K562 (cell line): ENCODE results near the gene LIAS. TPM values are rescaled to one million over a fixed set of nuclear protein-coding genes. Genes with fewer than 3 reads are reported as not detected.

Experiments
- ATAC-seq: fragments of 200-7000 bp; cut with Tn5 transposase; 3 replicates; pipeline ENCODE4 v1.9.1; 2020; ENCODE audit warnings: moderate library complexity
- BruUV-seq: library from RNA; stranded (reverse); fragments of 400-500 nt; replicated peaks from 2 replicates; lab custom pipeline; 2021; lab: Mats Ljungman, UMichigan
- CTCF ChIA-PET: fragments of 300-600 bp; formaldehyde crosslinking; extraction: SDS; loops from one replicate; lab custom pipeline; 2021; ENCODE audit warnings: low intra/inter-chr PET ratio; lab: Yijun Ruan, JAX
- POLR2A ChIA-PET: fragments of 300-600, 350-650 bp; sonication (Branson Sonifier 250); formaldehyde crosslinking; extraction: SDS; loops from one replicate; lab custom pipeline; 2021; ENCODE audit warnings: antibody characterized with exemption, inconsistent platforms; lab: Yijun Ruan, JAX
- DNase-seq, 4 experiments: peaks; one replicate each; pipeline versions ENCODE4 v3.0.0 to v3.0.0-alpha.2; 2011 to 2018; ENCODE audit warnings: low spot score in 3 of 4, mixed read lengths in 3 of 4; ENCODE audit errors: extremely low read depth in 1 of 4
- FAIRE-seq: peaks from 2 replicates; lab custom pipeline; 2011; peaks lifted over from hg19 to GRCh38; lab: Jason Lieb, UNC
- H2AFZ ChIP-seq: 2 replicates; pipeline ENCODE4 v1.6.0; 2011; ENCODE audit warnings: low read depth, low read length, control low read depth, inconsistent platforms
- H3K27ac ChIP-seq: fragments of 200-600 bp; 3 replicates; pipeline ENCODE4 v1.8.0; 2011; ENCODE audit warnings: low read depth, mild to moderate bottlenecking, control low read depth, inconsistent platforms, low read length, moderate library complexity, mixed read lengths; ENCODE audit errors: extremely low read depth
- H3K27me3 ChIP-seq, 2 experiments: fragments of 300-600 bp in 1 of 2; 2 replicates in 1 of 2; 3 replicates in 1 of 2; pipeline versions ENCODE4 v1.6.0 to v1.8.0; 2011; ENCODE audit warnings: inconsistent platforms in 2 of 2, low read length in 2 of 2, mild to moderate bottlenecking in 1 of 2, mixed read lengths in 1 of 2, moderate library complexity in 1 of 2; ENCODE audit not compliant: control insufficient read depth in 2 of 2, insufficient read depth in 2 of 2
- H3K36me3 ChIP-seq: fragments of 300-600 bp; 3 replicates; pipeline ENCODE4 v1.8.0; 2011; ENCODE audit warnings: mild to moderate bottlenecking, low read length, inconsistent platforms; ENCODE audit not compliant: control insufficient read depth, insufficient read depth
- H3K4me1 ChIP-seq, 2 experiments: fragments of 200-600 bp in 1 of 2; replicated peaks in 1 of 2; 2 replicates in 1 of 2; 3 replicates in 1 of 2; pipeline versions ENCODE4 v1.5.1 to v1.8.0; 2011; ENCODE audit warnings: inconsistent platforms in 2 of 2, low read length in 2 of 2, mild to moderate bottlenecking in 1 of 2, mixed read lengths in 1 of 2, moderate library complexity in 1 of 2; ENCODE audit not compliant: control insufficient read depth in 2 of 2, insufficient read depth in 2 of 2
- H3K4me2 ChIP-seq: 2 replicates; pipeline ENCODE4 v1.6.1; 2011; ENCODE audit warnings: low read length, control low read depth, inconsistent platforms, mixed read lengths; ENCODE audit not compliant: insufficient read depth
- H3K4me3 ChIP-seq: fragments of 200-600 bp; sonication (generic), shearing (Covaris generic); 2 replicates; pipeline ENCODE4 v1.5.1; 2016; ENCODE audit warnings: control low read depth, inconsistent platforms
- H3K79me2 ChIP-seq: fragments of 200-600 bp; 3 replicates; pipeline ENCODE4 v1.8.0; 2011; ENCODE audit warnings: low read length, inconsistent platforms; ENCODE audit not compliant: control insufficient read depth, insufficient read depth
- H3K9ac ChIP-seq, 2 experiments: 2 replicates each; pipeline versions ENCODE4 v1.6.0 to v1.6.1; 2011; ENCODE audit warnings: low read depth in 2 of 2, low read length in 2 of 2, control low read depth in 1 of 2, inconsistent platforms in 1 of 2, mild to moderate bottlenecking in 1 of 2, mixed read lengths in 1 of 2; ENCODE audit not compliant: insufficient read depth in 1 of 2
- H3K9me1 ChIP-seq: one replicate; pipeline ENCODE4 v1.6.0; 2011; ENCODE audit warnings: inconsistent platforms, mild to moderate bottlenecking, low read length, moderate library complexity; ENCODE audit not compliant: control insufficient read depth, insufficient read depth
- H3K9me3 ChIP-seq: replicated peaks from 2 replicates; pipeline ENCODE4 v1.5.1; 2011; ENCODE audit warnings: low read depth, low read length, inconsistent platforms; ENCODE audit not compliant: control insufficient read depth, insufficient read depth
- H4K20me1 ChIP-seq: replicated peaks from 2 replicates; pipeline ENCODE4 v1.6.1; 2011; ENCODE audit warnings: low read length, inconsistent platforms, mixed read lengths; ENCODE audit not compliant: control insufficient read depth, insufficient read depth
- CC2D1A ChIP-seq: fragments of 450-650 bp; IDR thresholded peaks from 2 replicates; pipeline ENCODE4 v1.6.1; 2017; ENCODE audit warnings: mild to moderate bottlenecking
- CHD1 ChIP-seq: fragments of 200-600 bp; sonication (generic); IDR thresholded peaks from one replicate; pipeline ENCODE4 v1.6.1; 2012; ENCODE audit warnings: mild to moderate bottlenecking, moderate library complexity, low read length, inconsistent platforms
- GABPB1 ChIP-seq: sonication (generic); formaldehyde crosslinking; IDR thresholded peaks from 2 replicates; pipeline ENCODE4 v1.8.0; 2022; ENCODE audit warnings: mild to moderate bottlenecking, missing genetic modification reagents
- ILF3 ChIP-seq: fragments of 450-650 bp; IDR thresholded peaks from 2 replicates; pipeline ENCODE4 v1.6.1; 2018; ENCODE audit warnings: antibody characterized with exemption, mild to moderate bottlenecking, moderate library complexity, borderline replicate concordance
- JUND ChIP-seq, 2 experiments: IDR thresholded peaks; 2 replicates in 1 of 2; 3 replicates in 1 of 2; pipeline ENCODE4 v1.6.1; 2011; ENCODE audit warnings: borderline replicate concordance in 2 of 2, low read depth in 2 of 2, low read length in 2 of 2, improper control_type of control experiment in 1 of 2, missing biosample characterization in 1 of 2, missing genetic modification characterization in 1 of 2, missing genetic modification reagents in 1 of 2
- MBD2 ChIP-seq: sonication (generic); IDR thresholded peaks from 2 replicates; pipeline ENCODE4 v1.6.1; 2016; ENCODE audit warnings: low read depth, borderline replicate concordance
- MYNN ChIP-seq, 2 experiments: sonication (generic); formaldehyde crosslinking in 1 of 2; IDR thresholded peaks; 2 replicates each; pipeline versions ENCODE4 v1.5.0 to v1.6.1; 2016 to 2020; ENCODE audit warnings: antibody characterized with exemption in 1 of 2, missing genetic modification reagents in 1 of 2
- RBFOX2 ChIP-seq: fragments of 200-400 bp; formaldehyde crosslinking; IDR thresholded peaks from 2 replicates; pipeline ENCODE4 v1.6.1; 2017; ENCODE audit warnings: low read depth, mild to moderate bottlenecking, low read length, moderate library complexity
- RBM25 ChIP-seq: fragments of 200-400 bp; formaldehyde crosslinking; IDR thresholded peaks from 2 replicates; pipeline ENCODE4 v1.6.1; 2018; ENCODE audit warnings: low read length, low read depth, moderate library complexity; ENCODE audit not compliant: severe bottlenecking
- SPI1 ChIP-seq: IDR thresholded peaks from 2 replicates; pipeline ENCODE4 v1.6.1; 2011; ENCODE audit warnings: low read depth, low read length, control low read depth, borderline replicate concordance
- ZNF766 ChIP-seq: fragments of 200-800 bp; sonication (Bioruptor generic); conservative IDR thresholded peaks from 2 replicates; pipeline ENCODE4 v1.6.1; 2016; ENCODE audit warnings: missing genetic modification characterization, missing compliant biosample characterization
- ZNF785 ChIP-seq: fragments of 250-450 bp; sonication (Bioruptor Pico); IDR thresholded peaks from 2 replicates; pipeline ENCODE4 v1.4.0; 2020; ENCODE audit warnings: mild to moderate bottlenecking
- WGBS: fragments of 100-300 bp; shearing (Covaris generic); methylation state at CpG from one replicate; pipeline ENCODE4 v1.1.6; 2016; ENCODE audit warnings: low coverage, mixed read lengths; ENCODE audit not compliant: insufficient coverage; ENCODE audit errors: missing lambda C conversion rate; 5-methylcytosine and 5-hydroxymethylcytosine counted together
- in situ Hi-C: fragments of 300-500 bp; cut with MboI; formaldehyde crosslinking; loops from 4 replicates; pipeline ENCODE4 v1.15.0; 2018; ENCODE audit warnings: inconsistent platforms, mixed read lengths
- intact Hi-C: fragments of 100-400 bp; cut with micrococcal nuclease; formaldehyde crosslinking; loops from 2 replicates; pipeline ENCODE4 v1.14.2; 2022
- polyA plus RNA-seq, 8 experiments: library from polyadenylated mRNA; depleted of rRNA in 4 of 8; stranded (reverse) in 5 of 8; unstranded in 3 of 8; fragments of >200 nt; fragmentation: Nextera tagmentation in 2 of 8; fragmentation: Illumina TruSeq in 1 of 8; extraction: Ambion mirVana in 2 of 8; extraction: Trizol in 1 of 8; gene quantifications; 2 replicates each; pipeline versions ENCODE4 v1.2.1 to v1.2.3, GENCODE V29; 2011 to 2014; ENCODE audit warnings: inconsistent platforms in 1 of 8, missing spikeins in 1 of 8
- total RNA-seq, 7 experiments: library from RNA; depleted of rRNA in 6 of 7; stranded (reverse); fragments of >200 nt in 6 of 7; fragmentation: Illumina TruSeq in 2 of 7; extraction: Trizol in 2 of 7; gene quantifications; 2 replicates each; pipeline versions ENCODE4 v1.2.1 to v1.2.3, GENCODE V29; 2011 to 2021; ENCODE audit warnings: low replicate concordance in 1 of 7
- TF ChIP-seq, protein P1 (sequence below): sonication (generic); formaldehyde crosslinking; IDR thresholded peaks from 2 replicates; pipeline ENCODE4 v1.8.1; 2023; ENCODE audit warnings: mild to moderate bottlenecking, missing genetic modification reagents
- TF ChIP-seq, protein P2 (sequence below): fragments of 450-650 bp; IDR thresholded peaks from 2 replicates; pipeline ENCODE4 v1.6.1; 2016; ENCODE audit warnings: missing biosample characterization, missing genetic modification characterization
- TF ChIP-seq, protein P3 (sequence below), 2 experiments: fragments of 450-650 bp; conservative IDR thresholded peaks; 2 replicates each; pipeline ENCODE4 v1.6.1; 2017; ENCODE audit warnings: mild to moderate bottlenecking in 2 of 2, moderate library complexity in 2 of 2

The LIAS gene
- total and polyA plus RNA-seq, 9 of the 15 experiments (the other 6 are each of a cell fraction or from before 2014, with no cell fraction given), result 21.9 to 57.1 (median 42.1) TPM

DNA sequence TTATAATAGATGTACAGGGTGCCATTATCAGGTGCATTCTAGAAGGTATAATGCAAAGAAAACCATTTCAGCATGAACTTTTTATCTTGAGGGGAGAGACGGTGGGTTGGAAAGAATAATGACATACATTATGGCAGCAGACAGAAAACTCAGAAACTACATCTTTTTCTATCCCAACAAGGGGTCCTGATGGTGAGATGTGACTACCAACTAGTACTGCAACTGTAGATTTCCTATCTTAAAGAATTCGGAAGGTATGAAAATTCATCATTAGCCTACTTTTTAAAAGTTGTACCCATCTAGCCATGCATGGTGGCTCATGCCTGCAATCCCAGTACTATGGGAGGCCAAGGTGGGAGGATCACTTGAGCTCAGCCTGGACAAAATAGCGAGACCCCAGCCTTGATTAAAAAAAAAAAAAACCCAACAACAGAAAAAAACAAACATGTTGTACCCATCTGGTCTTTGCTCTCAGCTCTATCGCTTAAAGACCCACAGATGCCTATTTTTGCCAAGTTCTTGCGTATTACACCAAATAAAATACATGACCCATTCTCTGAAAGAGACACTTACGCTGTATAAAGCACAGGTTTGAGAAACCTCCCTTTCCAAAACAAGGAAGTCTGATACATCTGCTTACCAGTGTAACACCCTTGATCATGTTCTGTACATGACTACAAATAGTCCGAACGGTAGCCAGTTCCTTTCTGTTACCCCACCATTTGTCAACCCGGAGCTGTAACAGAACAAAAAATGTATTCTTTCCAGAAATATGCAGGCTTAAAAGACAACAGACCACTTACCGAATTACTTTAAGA lies 1.7 kb upstream of the LIAS start:
- WGBS, result 2% methylated on average over 10 of the region's 10 CpGs
- Histone ChIP-seq H4K20me1 (peaks cover 26% of the 10 kb centered on the region; the same call in 1 of the 2 replicates), H3K27ac (peak overlapping the region; percentile 93), H3K79me2 (peaks cover 75% of the 10 kb centered on the region), H3K9ac (peak overlapping the region; percentile 80 to 97; a peak in 3 of 4 replicates), H3K4me1 (peaks cover 3 to 12% of the 10 kb centered on the region in 2 experiments; a peak in 4 of 5 replicates), H3K4me3 (peak overlapping the region; percentile 82), H3K4me2 (peak overlapping the region; percentile 96), H2AFZ (no peak overlapping the region), H3K36me3 (peaks cover 77% of the 10 kb centered on the region), H3K9me3 (no peaks in the 10 kb centered on the region), H3K9me1 (no peaks in the 10 kb centered on the region), H3K27me3 (no peaks in the 10 kb centered on the region)
- in situ Hi-C loops (no loop called here), intact Hi-C loops (loop anchor here (10.0 kb wide), 1 partner anchor 562 kb away; no protein-coding TSS in a partner anchor)
- DNase-seq (no peak), FAIRE-seq (no peak), ATAC-seq (no peak)
- POLR2A ChIA-PET, result interaction anchor here (1.0 to 2.5 kb wide), 5 partner anchors 13 to 181 kb away, joined by 3 to 20 read pairs (median 3); partner anchors contain the start of genes SMIM14 and UGDH
- BruUV-seq, result no TSS peak
- CTCF ChIA-PET, result no interaction called here
- TF ChIP-seq RBFOX2 (peak; percentile 71), CC2D1A (no peak), CHD1 (peak; percentile 11), ILF3 (0 out of 2 replicates have a peak, but pooled peaks have one; percentile 37), GABPB1 (CRISPR knock-in tag) (no peak), ZNF785 (no peak), SPI1 (peak; percentile 19; the same call in 1 of the 2 replicates), RBM25 (peak; percentile 14), JUND (IDR thresholded peaks at IDR 0.05; ENCODE audit: borderline replicate concordance, low read depth, low read length) (no peak), JUND (tag; IDR thresholded peaks at IDR 0.05; ENCODE audit: borderline replicate concordance, low read depth, low read length) (no peak), MBD2 (no peak), ZNF766 (CRISPR knock-in tag) (peak; percentile 40; the same call in 1 of the 2 replicates), MYNN (IDR thresholded peaks at IDR 0.05) (no peak), MYNN (CRISPR knock-in tag; IDR thresholded peaks at IDR 0.05) (no peak)
- TF ChIP-seq, protein P1, sequence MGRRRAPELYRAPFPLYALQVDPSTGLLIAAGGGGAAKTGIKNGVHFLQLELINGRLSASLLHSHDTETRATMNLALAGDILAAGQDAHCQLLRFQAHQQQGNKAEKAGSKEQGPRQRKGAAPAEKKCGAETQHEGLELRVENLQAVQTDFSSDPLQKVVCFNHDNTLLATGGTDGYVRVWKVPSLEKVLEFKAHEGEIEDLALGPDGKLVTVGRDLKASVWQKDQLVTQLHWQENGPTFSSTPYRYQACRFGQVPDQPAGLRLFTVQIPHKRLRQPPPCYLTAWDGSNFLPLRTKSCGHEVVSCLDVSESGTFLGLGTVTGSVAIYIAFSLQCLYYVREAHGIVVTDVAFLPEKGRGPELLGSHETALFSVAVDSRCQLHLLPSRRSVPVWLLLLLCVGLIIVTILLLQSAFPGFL, result no peak
- TF ChIP-seq, protein P2, sequence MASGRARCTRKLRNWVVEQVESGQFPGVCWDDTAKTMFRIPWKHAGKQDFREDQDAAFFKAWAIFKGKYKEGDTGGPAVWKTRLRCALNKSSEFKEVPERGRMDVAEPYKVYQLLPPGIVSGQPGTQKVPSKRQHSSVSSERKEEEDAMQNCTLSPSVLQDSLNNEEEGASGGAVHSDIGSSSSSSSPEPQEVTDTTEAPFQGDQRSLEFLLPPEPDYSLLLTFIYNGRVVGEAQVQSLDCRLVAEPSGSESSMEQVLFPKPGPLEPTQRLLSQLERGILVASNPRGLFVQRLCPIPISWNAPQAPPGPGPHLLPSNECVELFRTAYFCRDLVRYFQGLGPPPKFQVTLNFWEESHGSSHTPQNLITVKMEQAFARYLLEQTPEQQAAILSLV (tag), result 0 out of 2 replicates have a peak, but pooled peaks have one; percentile 20
- TF ChIP-seq, protein P3, sequence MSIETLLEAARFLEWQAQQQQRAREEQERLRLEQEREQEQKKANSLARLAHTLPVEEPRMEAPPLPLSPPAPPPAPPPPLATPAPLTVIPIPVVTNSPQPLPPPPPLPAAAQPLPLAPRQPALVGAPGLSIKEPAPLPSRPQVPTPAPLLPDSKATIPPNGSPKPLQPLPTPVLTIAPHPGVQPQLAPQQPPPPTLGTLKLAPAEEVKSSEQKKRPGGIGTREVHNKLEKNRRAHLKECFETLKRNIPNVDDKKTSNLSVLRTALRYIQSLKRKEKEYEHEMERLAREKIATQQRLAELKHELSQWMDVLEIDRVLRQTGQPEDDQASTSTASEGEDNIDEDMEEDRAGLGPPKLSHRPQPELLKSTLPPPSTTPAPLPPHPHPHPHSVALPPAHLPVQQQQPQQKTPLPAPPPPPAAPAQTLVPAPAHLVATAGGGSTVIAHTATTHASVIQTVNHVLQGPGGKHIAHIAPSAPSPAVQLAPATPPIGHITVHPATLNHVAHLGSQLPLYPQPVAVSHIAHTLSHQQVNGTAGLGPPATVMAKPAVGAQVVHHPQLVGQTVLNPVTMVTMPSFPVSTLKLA (conservative IDR thresholded peaks at IDR 0.05), result peak in 1 of 2 experiments; percentile 21; a peak in 1 of 4 replicates
